Inferior parietal cortex (tissue), 1 donor: Measurements from ENCODE around the gene RPL5.

Experiments used
- DNase-seq: peaks from one replicate; pipeline ENCODE4 v3.0.0-alpha.2; 2016; ENCODE audit errors: extremely low spot score

Gene RPL5

GRCh38 chr1:92855236-92855635 is 23.4 kb downstream of the RPL5 start:
- DNase-seq = no peak

GRCh38 chr1:92857817-92858216 is 26.0 kb downstream of the RPL5 start:
- no peak for DNase-seq

GRCh38 chr1:92858564-92859399 is 26.9 kb downstream of the RPL5 start:
- DNase-seq = peak; percentile 98

GRCh38 chr1:92859400-92860039 is 27.7 kb downstream of the RPL5 start:
- DNase-seq = peak; percentile 53

GRCh38 chr1:92862605-92863004 is 30.8 kb downstream of the RPL5 start:
- no peak for DNase-seq

- DNase-seq = no peak
Observed at GRCh38 chr1:92864131-92864530, 32.3 kb downstream of the RPL5 start.

- DNase-seq = no peak
Observed at GRCh38 chr1:92870591-92870990, 38.8 kb downstream of the RPL5 start.

GRCh38 chr1:92872719-92873118 is 40.9 kb downstream of the RPL5 start:
- no peak for DNase-seq

- no peak for DNase-seq
Observed at GRCh38 chr1:92874987-92875386, 43.1 kb downstream of the RPL5 start.

GRCh38 chr1:92876351-92876750 is 44.5 kb downstream of the RPL5 start:
- peak; percentile 53 for DNase-seq

GRCh38 chr1:92877081-92877711 is 45.4 kb downstream of the RPL5 start:
- DNase-seq = peak; percentile 68

GRCh38 chr1:92877792-92878191 is 46.0 kb downstream of the RPL5 start:
- DNase-seq = peak; percentile 68

GRCh38 chr1:92879316-92879968 is 47.6 kb downstream of the RPL5 start:
- no peak for DNase-seq

GRCh38 chr1:92881391-92881790 is 49.6 kb downstream of the RPL5 start:
- no peak for DNase-seq

- DNase-seq = no peak
Observed at GRCh38 chr1:92882819-92883218, 51.0 kb downstream of the RPL5 start.

GRCh38 chr1:92883297-92883696 is 51.5 kb downstream of the RPL5 start:
- no peak for DNase-seq

GRCh38 chr1:92884195-92884594 is 52.4 kb downstream of the RPL5 start:
- no peak for DNase-seq

- no peak for DNase-seq
Observed at GRCh38 chr1:92886886-92887419, 55.1 kb downstream of the RPL5 start.

- DNase-seq = no peak
Observed at GRCh38 chr1:92887465-92887864, 55.6 kb downstream of the RPL5 start.
